22Rv1 (cell line): ENCODE measurements around the gene SH3RF3.

Experiments used
- H3K27ac ChIP-seq: fragments of 450-650 bp; 2 replicates; pipeline ENCODE4 v1.5.1; 2017
- CTCF ChIP-seq: fragments of 450-650 bp; IDR thresholded peaks from 2 replicates; pipeline ENCODE4 v1.5.1; 2017; ENCODE audit warnings: mild to moderate bottlenecking
- ZFX ChIP-seq: fragments of 450-650 bp; IDR thresholded peaks from 2 replicates; pipeline ENCODE4 v1.6.1; 2017; ENCODE audit warnings: antibody characterized with exemption, borderline replicate concordance

Gene SH3RF3

GRCh38 chr2:109348671-109349502 is 219.9 kb downstream of the SH3RF3 start:
- no peak overlapping the region for H3K27ac ChIP-seq
- no peak for TF ChIP-seq ZFX
- no peak for TF ChIP-seq CTCF

GRCh38 chr2:109349503-109350465 is 220.8 kb downstream of the SH3RF3 start:
- no peak for TF ChIP-seq CTCF
- TF ChIP-seq ZFX = no peak
- H3K27ac ChIP-seq = no peak overlapping the region

- TF ChIP-seq ZFX (no peak), CTCF (no peak)
- no peak overlapping the region for H3K27ac ChIP-seq
Measured at GRCh38 chr2:109350526-109350925, 221.5 kb downstream of the SH3RF3 start.

GRCh38 chr2:109351164-109351756 is 222.3 kb downstream of the SH3RF3 start:
- H3K27ac ChIP-seq = no peak overlapping the region
- TF ChIP-seq CTCF (no peak), ZFX (no peak)

GRCh38 chr2:109352056-109352897 is 223.3 kb downstream of the SH3RF3 start:
- TF ChIP-seq CTCF = no peak
- no peak for TF ChIP-seq ZFX
- no peak overlapping the region for H3K27ac ChIP-seq

GRCh38 chr2:109352898-109353689 is 224.1 kb downstream of the SH3RF3 start:
- TF ChIP-seq ZFX = no peak
- no peak for TF ChIP-seq CTCF
- no peak overlapping the region for H3K27ac ChIP-seq
